Subcutaneous adipose tissue (tissue), 4 donors: ENCODE measurements around the gene AP3B1. TPM values are rescaled to one million over a fixed set of nuclear protein-coding genes. Genes with fewer than 3 reads are reported as not detected.

Experiments
- total RNA-seq, 4 donors: library from RNA; depleted of rRNA; stranded (reverse); fragments of >200 nt; gene quantifications; one replicate each; pipeline ENCODE4 v1.1.0, GENCODE V29; 2016
- TF ChIP-seq, protein P1 (sequence below): fragments of 450-650 bp; IDR thresholded peaks from one replicate; pipeline ENCODE4 v1.5.1; 2016; ENCODE audit warnings: low read depth, mild to moderate bottlenecking, control low read depth, antibody characterized with exemption, moderate library complexity

Gene AP3B1
- total RNA-seq, 4 donors from 2014 or later, result 44.6 to 71.4 (median 47.8) TPM

GRCh38 chr5:77972469-77973252, 321.8 kb downstream of the AP3B1 start:
- TF ChIP-seq, protein P1, sequence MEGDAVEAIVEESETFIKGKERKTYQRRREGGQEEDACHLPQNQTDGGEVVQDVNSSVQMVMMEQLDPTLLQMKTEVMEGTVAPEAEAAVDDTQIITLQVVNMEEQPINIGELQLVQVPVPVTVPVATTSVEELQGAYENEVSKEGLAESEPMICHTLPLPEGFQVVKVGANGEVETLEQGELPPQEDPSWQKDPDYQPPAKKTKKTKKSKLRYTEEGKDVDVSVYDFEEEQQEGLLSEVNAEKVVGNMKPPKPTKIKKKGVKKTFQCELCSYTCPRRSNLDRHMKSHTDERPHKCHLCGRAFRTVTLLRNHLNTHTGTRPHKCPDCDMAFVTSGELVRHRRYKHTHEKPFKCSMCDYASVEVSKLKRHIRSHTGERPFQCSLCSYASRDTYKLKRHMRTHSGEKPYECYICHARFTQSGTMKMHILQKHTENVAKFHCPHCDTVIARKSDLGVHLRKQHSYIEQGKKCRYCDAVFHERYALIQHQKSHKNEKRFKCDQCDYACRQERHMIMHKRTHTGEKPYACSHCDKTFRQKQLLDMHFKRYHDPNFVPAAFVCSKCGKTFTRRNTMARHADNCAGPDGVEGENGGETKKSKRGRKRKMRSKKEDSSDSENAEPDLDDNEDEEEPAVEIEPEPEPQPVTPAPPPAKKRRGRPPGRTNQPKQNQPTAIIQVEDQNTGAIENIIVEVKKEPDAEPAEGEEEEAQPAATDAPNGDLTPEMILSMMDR, result no peak

DNA sequence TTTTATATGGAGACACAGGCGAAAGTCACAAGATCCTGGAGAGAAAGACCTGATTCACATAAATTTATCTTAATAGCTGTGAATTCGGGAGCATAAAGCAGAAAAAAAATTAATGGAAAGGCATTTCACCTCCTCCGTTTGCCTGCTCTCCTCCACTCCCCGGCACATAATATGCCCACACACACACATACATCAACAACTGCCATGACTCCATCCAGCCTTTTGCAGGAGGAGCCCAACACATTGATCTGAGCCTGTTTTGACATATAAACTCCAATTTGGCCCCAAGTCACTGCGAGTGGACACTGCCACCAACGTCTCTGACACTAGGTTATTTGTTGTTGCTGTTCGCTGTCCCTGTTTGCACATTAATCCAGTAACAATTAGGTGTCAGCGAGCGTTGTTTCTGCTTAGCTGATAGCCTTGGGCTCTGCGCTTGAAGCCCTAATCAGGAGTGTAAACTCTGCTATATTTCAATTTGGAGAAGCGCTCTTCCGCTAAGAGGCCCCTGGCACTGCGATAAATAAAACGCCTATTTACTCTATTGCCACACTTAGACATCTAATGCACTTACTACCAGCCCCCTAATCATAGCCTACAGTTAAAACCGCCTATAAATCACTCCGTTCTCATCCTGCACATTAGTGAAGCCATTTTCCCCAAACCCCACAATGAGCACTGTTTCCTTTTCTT, 322.6 kb downstream of the AP3B1 start:
- TF ChIP-seq, protein P1, result no peak

DNA sequence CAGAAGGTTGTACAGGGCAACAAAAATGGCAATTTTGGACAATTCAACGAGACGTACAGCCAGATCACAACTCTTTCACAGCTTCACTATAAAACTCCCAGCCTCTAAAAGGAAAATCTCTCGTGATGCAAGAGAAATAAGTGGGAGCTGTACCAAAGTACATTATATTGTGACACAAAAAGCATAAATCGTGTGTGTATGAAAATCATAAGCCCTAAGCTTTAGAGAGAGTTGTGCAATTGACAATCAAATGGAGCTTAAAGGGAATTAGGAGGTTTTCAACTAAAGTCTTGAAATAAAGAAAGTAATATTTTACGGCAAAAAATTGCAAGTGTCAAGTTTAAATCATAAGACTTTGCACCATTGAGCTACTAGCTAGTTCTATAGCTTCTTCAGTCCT, 323.6 kb downstream of the AP3B1 start:
- TF ChIP-seq, protein P1, result no peak

DNA sequence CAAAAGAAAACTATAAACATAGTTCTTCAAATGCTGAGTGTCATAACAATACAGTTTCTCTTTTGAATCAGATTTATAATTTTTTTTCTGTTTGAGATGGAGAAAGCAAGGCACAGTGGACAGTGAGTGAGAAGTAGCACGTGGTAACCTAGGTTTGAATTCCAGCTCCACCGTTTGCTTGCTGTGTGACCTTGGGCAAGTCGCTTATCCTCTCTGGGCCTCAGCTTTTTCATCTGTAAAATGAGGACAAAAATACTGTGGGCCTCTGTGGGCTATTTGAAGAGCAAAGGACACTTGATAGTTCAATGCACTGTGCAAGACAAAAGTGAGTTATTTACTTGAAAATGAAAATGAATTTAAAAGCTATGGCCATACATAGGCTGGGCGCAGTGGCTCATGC, 330.7 kb downstream of the AP3B1 start:
- TF ChIP-seq, protein P1, result no peak

GRCh38 chr5:77960863-77961396, 333.6 kb downstream of the AP3B1 start:
- TF ChIP-seq, protein P1, result no peak

- TF ChIP-seq, protein P1, result no peak
These were observed 334.2 kb downstream of the AP3B1 start for GRCh38 chr5:77960305-77960704.

GRCh38 chr5:77958642-77959330, 335.7 kb downstream of the AP3B1 start:
- TF ChIP-seq, protein P1, result no peak
